HG03354 (cell line): ENCODE data around the gene RBMS3.

Source experiments
- ATAC-seq: cut with Tn5 transposase; IDR thresholded peaks from one replicate; pipeline ENCODE4 v1.9.1; 2021; ENCODE audit warnings: mild to moderate bottlenecking; ENCODE audit not compliant: unreplicated experiment, poor library complexity, severe bottlenecking

RBMS3 gene

DNA sequence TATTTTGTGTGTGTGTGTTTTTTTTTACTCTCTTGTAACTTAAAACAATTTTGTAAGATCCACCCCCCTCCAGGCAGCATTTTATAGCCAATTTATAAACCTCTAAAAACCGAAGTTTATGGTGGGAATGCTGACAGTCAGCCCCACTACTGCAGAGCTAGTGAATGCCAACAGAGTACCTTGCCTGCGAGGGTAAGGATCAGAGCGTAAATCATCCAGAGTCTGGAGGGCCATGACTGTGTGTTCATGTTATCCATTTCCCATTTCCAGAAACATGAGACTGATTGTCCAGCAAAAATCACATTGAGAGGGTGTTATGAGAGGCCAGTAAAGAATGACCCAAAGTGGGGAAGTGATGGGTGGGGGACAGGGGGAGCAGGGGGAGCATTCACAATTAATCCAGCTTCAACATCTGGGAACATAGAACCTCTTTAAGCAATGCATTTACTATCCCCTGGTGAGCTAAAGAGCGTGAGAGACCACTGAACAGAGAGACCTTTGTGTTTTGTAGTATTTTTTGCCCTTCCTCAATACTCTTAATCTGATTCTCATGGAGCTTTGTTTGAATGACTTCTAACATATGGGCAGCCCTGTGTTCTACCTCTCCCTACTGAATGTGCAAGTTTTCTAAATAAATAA is 464.5 kb downstream of the RBMS3 start:
- no peak for ATAC-seq

- no peak for ATAC-seq
Measured at GRCh38 chr3:29746163-29746760, 465.4 kb downstream of the RBMS3 start.

GRCh38 chr3:29747991-29748390 is 467.1 kb downstream of the RBMS3 start:
- no peak for ATAC-seq

- no peak for ATAC-seq
Measured at GRCh38 chr3:29751647-29752314, 470.9 kb downstream of the RBMS3 start.

DNA sequence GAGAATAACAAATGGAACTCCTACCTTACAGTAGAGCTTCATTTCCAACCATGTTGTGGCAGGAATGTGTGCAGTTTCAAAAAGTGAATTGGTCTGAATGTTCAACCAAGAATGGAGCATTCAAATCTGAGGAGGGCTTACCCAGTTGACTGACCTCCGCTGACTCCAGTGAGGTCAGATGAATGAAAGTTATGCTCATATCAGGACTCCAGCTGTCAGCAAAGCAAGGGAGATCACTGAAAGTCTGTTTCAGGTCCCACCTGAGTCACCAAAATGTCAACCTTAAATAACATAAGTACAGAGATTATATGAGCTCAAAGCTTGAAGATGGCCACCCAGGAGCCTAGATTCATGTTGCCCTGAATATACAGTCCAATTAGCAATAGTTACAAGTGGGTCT is 473.5 kb downstream of the RBMS3 start:
- ATAC-seq: peak; percentile 50

GRCh38 chr3:29755416-29755815 is 474.5 kb downstream of the RBMS3 start:
- no peak for ATAC-seq

GRCh38 chr3:29757054-29757777 is 476.3 kb downstream of the RBMS3 start:
- no peak for ATAC-seq

DNA sequence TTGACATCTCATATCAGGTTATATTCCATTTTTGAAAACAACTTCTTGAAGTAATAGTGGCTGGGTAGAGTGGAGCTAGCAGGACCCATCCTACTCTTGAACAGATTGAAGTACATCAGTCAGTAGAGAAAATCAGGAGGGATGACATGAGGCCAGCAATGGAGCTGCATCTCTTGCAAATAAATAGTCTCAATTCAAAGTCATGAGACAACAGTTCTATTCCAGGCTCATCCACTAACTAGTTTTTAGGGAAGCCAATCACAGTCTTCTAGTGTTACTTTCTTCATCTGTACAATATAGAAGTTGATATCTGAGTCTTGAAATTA is 477.2 kb downstream of the RBMS3 start:
- no peak for ATAC-seq

GRCh38 chr3:29758434-29759322 is 477.8 kb downstream of the RBMS3 start:
- ATAC-seq: no peak

DNA sequence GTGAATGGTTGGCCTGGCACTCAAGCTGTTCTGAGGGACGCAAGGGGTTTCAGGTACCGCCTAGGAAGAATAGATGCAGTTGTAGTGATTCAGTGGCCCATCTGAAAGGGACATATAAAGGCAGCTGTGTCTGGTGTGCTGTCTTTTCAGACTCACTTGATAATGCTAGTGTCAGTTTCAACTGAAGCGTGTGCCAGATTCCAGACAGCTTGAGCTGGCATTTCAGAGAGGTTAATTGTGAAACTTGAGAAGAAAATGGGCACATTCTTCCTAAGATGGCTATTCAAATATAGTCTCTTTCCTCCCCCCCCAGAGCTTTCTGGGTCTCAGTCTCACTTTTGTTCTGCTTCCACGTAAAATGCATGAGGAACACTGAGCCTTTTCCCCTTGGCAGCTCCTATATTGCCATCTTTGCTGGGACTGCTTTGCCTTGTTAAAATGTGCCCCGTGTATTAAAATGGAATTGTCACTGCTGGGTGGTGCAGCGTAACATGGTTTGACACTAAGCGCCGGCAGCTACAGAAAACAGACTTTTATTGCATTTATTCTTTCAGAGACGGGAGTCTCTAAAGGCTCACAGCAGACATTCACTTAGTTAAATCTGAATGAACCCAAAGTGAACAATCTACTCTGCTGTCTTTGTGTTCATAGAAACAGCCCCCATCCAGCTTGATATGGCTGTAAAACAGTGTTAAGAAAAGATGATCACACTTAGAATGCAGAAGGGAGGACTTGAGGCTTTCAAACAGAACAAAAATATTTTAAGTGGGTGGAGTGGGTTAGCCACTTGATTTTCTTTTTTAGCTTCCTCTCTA is 478.7 kb downstream of the RBMS3 start:
- no peak for ATAC-seq

DNA sequence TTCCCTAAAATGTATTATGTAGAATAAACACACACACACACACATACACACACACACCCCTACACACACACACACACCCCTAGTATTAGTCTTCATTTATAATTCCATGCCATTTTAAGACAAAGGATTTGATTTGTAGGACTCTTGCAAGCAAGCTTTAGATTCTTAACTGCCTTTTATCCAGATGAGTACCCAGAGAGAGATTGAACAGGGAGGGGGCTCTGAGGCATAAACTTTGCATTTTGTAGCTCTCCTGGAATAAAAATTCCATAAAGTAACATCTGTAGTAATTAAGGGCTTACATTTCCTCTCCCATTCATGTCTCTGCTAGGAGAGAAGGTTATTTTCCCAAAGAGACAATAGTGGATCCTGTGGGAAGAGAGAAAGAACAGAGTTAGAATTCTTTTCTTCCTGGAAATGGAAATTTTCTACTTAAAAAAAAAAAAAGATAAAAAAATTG is 479.4 kb downstream of the RBMS3 start:
- ATAC-seq: no peak

- ATAC-seq: no peak
Measured at GRCh38 chr3:29761517-29761916, 480.6 kb downstream of the RBMS3 start.

GRCh38 chr3:29763115-29763514 is 482.2 kb downstream of the RBMS3 start:
- ATAC-seq: no peak

DNA sequence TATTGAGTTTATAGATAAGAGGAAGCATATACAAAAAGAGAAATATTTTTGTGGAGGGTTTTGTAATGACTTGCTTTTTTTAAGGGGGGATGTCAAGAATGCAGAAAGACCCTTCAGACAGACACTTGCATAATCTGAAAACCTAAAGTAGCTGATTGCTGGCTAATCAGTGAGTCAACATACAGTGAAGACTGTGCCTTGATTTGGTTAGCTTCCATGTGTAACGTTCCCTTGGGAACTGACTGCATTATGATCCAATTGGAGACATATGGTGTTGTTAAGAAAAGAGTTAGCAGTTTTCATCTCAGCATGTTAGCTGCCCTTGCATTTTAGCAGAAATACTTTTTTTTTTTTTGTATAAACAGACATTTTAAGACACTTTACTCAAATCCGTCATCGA is 483.2 kb downstream of the RBMS3 start:
- ATAC-seq: no peak

GRCh38 chr3:29764603-29765254 is 483.9 kb downstream of the RBMS3 start:
- ATAC-seq: no peak

DNA sequence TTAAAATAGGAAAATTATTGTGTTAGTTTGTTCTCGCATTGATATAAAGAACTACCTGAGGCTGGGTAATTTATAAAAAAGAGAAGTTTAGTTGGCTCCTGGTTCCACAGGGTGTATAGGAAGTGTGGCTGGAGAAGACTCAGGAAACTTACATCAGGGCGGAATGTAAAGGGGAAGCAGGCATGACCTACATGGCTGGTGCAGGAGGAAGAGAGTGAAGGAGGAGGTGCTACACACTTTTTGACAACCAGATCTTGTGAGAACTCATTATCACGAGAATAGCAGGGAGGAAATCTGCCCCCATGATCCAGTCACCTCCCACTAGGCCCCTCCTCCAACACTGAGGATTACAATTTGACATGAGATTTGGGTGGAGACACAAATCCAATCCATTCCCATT is 490.7 kb downstream of the RBMS3 start:
- no peak for ATAC-seq

DNA sequence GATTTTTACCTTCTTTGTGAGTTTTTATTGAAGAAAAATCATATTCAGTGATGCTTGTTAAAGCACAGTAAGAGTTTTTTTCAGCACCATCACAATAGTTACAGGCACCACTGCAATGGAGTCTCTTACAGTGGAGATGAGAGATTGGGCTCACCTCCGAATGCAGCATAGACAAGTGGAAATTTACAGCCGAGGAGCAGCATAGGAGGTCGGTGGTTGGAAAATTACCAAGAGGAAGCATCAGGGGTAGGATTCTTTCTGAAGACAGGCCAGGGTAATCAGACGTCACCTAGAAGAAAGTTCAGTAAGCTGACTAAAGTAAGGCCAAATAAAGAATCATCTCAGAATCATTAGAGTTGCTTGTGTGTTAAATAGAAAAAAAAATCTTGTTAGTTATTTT is 491.6 kb downstream of the RBMS3 start:
- ATAC-seq: no peak

GRCh38 chr3:29773481-29773880 is 492.6 kb downstream of the RBMS3 start:
- no peak for ATAC-seq

DNA sequence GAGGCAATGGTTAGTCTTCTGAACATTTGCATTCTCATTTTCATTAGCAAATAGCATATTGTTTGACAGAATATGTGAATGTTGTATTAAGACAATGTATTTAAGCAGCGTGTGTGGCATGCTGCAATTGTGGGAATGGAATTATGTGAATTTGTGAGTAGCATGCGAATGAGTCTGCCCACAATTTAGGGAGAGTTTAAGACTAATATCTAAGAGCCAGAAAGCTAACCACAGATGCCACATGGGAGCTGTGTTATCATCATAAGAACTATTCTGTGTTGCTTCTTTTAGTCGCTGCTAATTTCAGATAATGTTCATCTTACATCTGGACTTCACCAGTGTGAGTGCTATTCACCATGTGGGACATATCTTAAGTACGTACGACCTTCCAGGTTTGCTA is 494.5 kb downstream of the RBMS3 start:
- ATAC-seq: no peak
